Measurements from ENCODE around the gene SLC1A2. TPM values are rescaled to one million over a fixed set of nuclear protein-coding genes. Genes with fewer than 3 reads are reported as not detected.

The SLC1A2 gene
- total RNA-seq, 2 donors from 2014 or later: 7.1 to 13.5 TPM

- Histone ChIP-seq H3K27me3 (ENCODE audit: control insufficient read depth, insufficient read depth, low read length, poor library complexity, severe bottlenecking) (no peaks in the 10 kb centered on the region), H3K36me3 (ENCODE audit: control insufficient read depth, insufficient read depth, low read length) (no peaks in the 10 kb centered on the region), H3K9ac (ENCODE audit: extremely low read depth, low read length, poor library complexity, severe bottlenecking) (no peak overlapping the region), H3K9me3 (ENCODE audit: control insufficient read depth, low read length) (peaks cover 4% of the 10 kb centered on the region), H3K4me1 (ENCODE audit: control insufficient read depth, insufficient read depth, low read length) (no peaks in the 10 kb centered on the region), H3K27ac (ENCODE audit: low read depth, low read length) (no peak overlapping the region), H3K4me3 (ENCODE audit: low read length) (no peak overlapping the region)
- no peaks in the 10 kb centered on the region for H3K4me1 Mint-ChIP-seq
- no peak for DNase-seq
- peaks cover 4% of the 10 kb centered on the region for H3K27me3 Mint-ChIP-seq (ENCODE audit: insufficient read depth)
- no peak for TF ChIP-seq CTCF (conservative IDR thresholded peaks at IDR 0.05)
- H3K36me3 Mint-ChIP-seq (ENCODE audit: low read depth): no peaks in the 10 kb centered on the region
- H3K27ac Mint-ChIP-seq: no peak overlapping the region
- no peak overlapping the region for H3K4me3 Mint-ChIP-seq
- WGBS, 2 experiments (ENCODE audit: insufficient coverage in 1 of 2, insufficient read length in 1 of 2): 75 to 80% methylated on average over 2 to 4 of the region's 4 CpGs
- peaks cover 3% of the 10 kb centered on the region for H3K9me3 Mint-ChIP-seq
Observed at GRCh38 chr11:35248558-35249323, 170.6 kb downstream of the SLC1A2 start.

- Histone ChIP-seq H3K4me3 (ENCODE audit: low read length) (no peak overlapping the region), H3K9me3 (ENCODE audit: control insufficient read depth, low read length) (peaks cover 4% of the 10 kb centered on the region), H3K27ac (ENCODE audit: low read depth, low read length) (no peak overlapping the region), H3K9ac (ENCODE audit: extremely low read depth, low read length, poor library complexity, severe bottlenecking) (no peak overlapping the region), H3K4me1 (ENCODE audit: control insufficient read depth, insufficient read depth, low read length) (no peaks in the 10 kb centered on the region), H3K27me3 (ENCODE audit: control insufficient read depth, insufficient read depth, low read length, poor library complexity, severe bottlenecking) (no peaks in the 10 kb centered on the region), H3K36me3 (ENCODE audit: control insufficient read depth, insufficient read depth, low read length) (no peaks in the 10 kb centered on the region)
- WGBS, 2 experiments (ENCODE audit: insufficient coverage in 1 of 2, insufficient read length in 1 of 2): 83 to 88% methylated on average over 2 to 3 of the region's 3 CpGs
- no peak for DNase-seq
- Mint-ChIP-seq H3K27ac (no peak overlapping the region), H3K4me3 (no peak overlapping the region), H3K36me3 (ENCODE audit: low read depth) (no peaks in the 10 kb centered on the region), H3K4me1 (no peaks in the 10 kb centered on the region), H3K27me3 (ENCODE audit: insufficient read depth) (peaks cover 7% of the 10 kb centered on the region), H3K9me3 (peaks cover 3% of the 10 kb centered on the region)
- TF ChIP-seq CTCF (conservative IDR thresholded peaks at IDR 0.05): no peak
Observed at GRCh38 chr11:35247863-35248262, 171.5 kb downstream of the SLC1A2 start.

- no peak overlapping the region for H3K4me3 Mint-ChIP-seq
- WGBS, 2 experiments (ENCODE audit: insufficient coverage in 1 of 2, insufficient read length in 1 of 2): 86 to 93% methylated on average over 3 of the region's 3 CpGs
- no peak overlapping the region for H3K9ac ChIP-seq (ENCODE audit: extremely low read depth, low read length, poor library complexity, severe bottlenecking)
- DNase-seq: no peak
- H3K27me3 ChIP-seq (ENCODE audit: control insufficient read depth, insufficient read depth, low read length, poor library complexity, severe bottlenecking): no peaks in the 10 kb centered on the region
- no peak overlapping the region for H3K4me3 ChIP-seq (ENCODE audit: low read length)
- TF ChIP-seq CTCF (conservative IDR thresholded peaks at IDR 0.05): no peak
- H3K27ac Mint-ChIP-seq: no peak overlapping the region
- peaks cover 6% of the 10 kb centered on the region for H3K27me3 Mint-ChIP-seq (ENCODE audit: insufficient read depth)
- H3K4me1 ChIP-seq (ENCODE audit: control insufficient read depth, insufficient read depth, low read length): no peaks in the 10 kb centered on the region
- peaks cover 3% of the 10 kb centered on the region for H3K9me3 Mint-ChIP-seq
- H3K36me3 ChIP-seq (ENCODE audit: control insufficient read depth, insufficient read depth, low read length): no peaks in the 10 kb centered on the region
- no peaks in the 10 kb centered on the region for H3K4me1 Mint-ChIP-seq
- no peaks in the 10 kb centered on the region for H3K36me3 Mint-ChIP-seq (ENCODE audit: low read depth)
- peaks cover 4% of the 10 kb centered on the region for H3K9me3 ChIP-seq (ENCODE audit: control insufficient read depth, low read length)
- H3K27ac ChIP-seq (ENCODE audit: low read depth, low read length): no peak overlapping the region
Observed at GRCh38 chr11:35247428-35247827, 171.9 kb downstream of the SLC1A2 start.
